Activated naive CD8-positive, alpha-beta T cell treated with anti-CD3 and anti-CD28 coated beads, Interleukin-2, amount 10 ng/mL, durations not matched to agents 7 days and 5 days (primary cell): Measurements from ENCODE around the gene GRIN2A. TPM values are rescaled to one million over a fixed set of nuclear protein-coding genes. Genes with fewer than 3 reads are reported as not detected.

Experiments
- ATAC-seq: fragments of 150-1000 bp; cut with Tn5 transposase; one replicate; pipeline ENCODE4 v1.10.0; 2021; ENCODE audit warnings: low read depth, moderate library complexity
- POLR2A ChIA-PET: fragments of 350-600 bp; sonication (Branson Sonifier 250); formaldehyde crosslinking; loops from one replicate; lab custom pipeline; 2021; ENCODE audit warnings: antibody characterized with exemption; lab: Charles Lee
- DNase-seq: peaks from one replicate; pipeline ENCODE4 v3.0.0; 2021
- H3K27ac Mint-ChIP-seq: one replicate; pipeline ENCODE4 v1.8.0; 2022; ENCODE audit warnings: mild to moderate bottlenecking, mixed read lengths
- H3K27me3 Mint-ChIP-seq: one replicate; pipeline ENCODE4 v1.8.0; 2022; ENCODE audit warnings: mild to moderate bottlenecking, moderate library complexity, mixed read lengths
- H3K36me3 Mint-ChIP-seq: one replicate; pipeline ENCODE4 v1.8.0; 2021; ENCODE audit warnings: mild to moderate bottlenecking, mixed read lengths
- H3K4me1 Mint-ChIP-seq: one replicate; pipeline ENCODE4 v1.8.0; 2021; ENCODE audit warnings: mixed read lengths
- H3K4me3 Mint-ChIP-seq: one replicate; pipeline ENCODE4 v1.8.0; 2022; ENCODE audit warnings: mild to moderate bottlenecking, moderate library complexity, mixed read lengths
- H3K9me3 Mint-ChIP-seq: one replicate; pipeline ENCODE4 v1.8.0; 2021; ENCODE audit warnings: mixed read lengths
- total RNA-seq, 2 experiments: library from RNA; stranded (reverse); gene quantifications; one replicate each; pipeline ENCODE4 v1.2.3, GENCODE V29; 2021

GRIN2A gene
- total RNA-seq, 2 experiments from 2014 or later, result not detected

- Mint-ChIP-seq H3K36me3 (no peaks in the 10 kb centered on the region), H3K4me1 (no peaks in the 10 kb centered on the region), H3K9me3 (peaks cover 4% of the 10 kb centered on the region), H3K27me3 (no peaks in the 10 kb centered on the region), H3K4me3 (no peak overlapping the region), H3K27ac (no peak overlapping the region)
- POLR2A ChIA-PET, result no interaction called here
- ATAC-seq, result no peak
- no peak for DNase-seq
These were observed 388.6 kb downstream of the GRIN2A start for GRCh38 chr16:9793623-9794022.

GRCh38 chr16:9791556-9791955 lies 390.7 kb downstream of the GRIN2A start:
- Mint-ChIP-seq H3K9me3 (peaks cover 6% of the 10 kb centered on the region), H3K27ac (no peak overlapping the region), H3K4me3 (no peak overlapping the region), H3K27me3 (no peaks in the 10 kb centered on the region), H3K36me3 (no peaks in the 10 kb centered on the region), H3K4me1 (no peaks in the 10 kb centered on the region)
- DNase-seq, result no peak
- ATAC-seq, result no peak
- POLR2A ChIA-PET, result no interaction called here

- Mint-ChIP-seq H3K36me3 (no peaks in the 10 kb centered on the region), H3K4me3 (no peak overlapping the region), H3K4me1 (no peaks in the 10 kb centered on the region), H3K9me3 (peaks cover 6% of the 10 kb centered on the region), H3K27ac (no peak overlapping the region), H3K27me3 (no peaks in the 10 kb centered on the region)
- DNase-seq (no peak), ATAC-seq (no peak)
- POLR2A ChIA-PET, result no interaction called here
These were observed 392.0 kb downstream of the GRIN2A start for GRCh38 chr16:9790199-9790598.

- peaks cover 1% of the 10 kb centered on the region for H3K9me3 Mint-ChIP-seq
- DNase-seq, result no peak
- no peak overlapping the region for H3K27ac Mint-ChIP-seq
- H3K4me3 Mint-ChIP-seq, result no peak overlapping the region
- H3K36me3 Mint-ChIP-seq, result no peaks in the 10 kb centered on the region
- ATAC-seq, result no peak
- H3K27me3 Mint-ChIP-seq, result no peaks in the 10 kb centered on the region
- no peaks in the 10 kb centered on the region for H3K4me1 Mint-ChIP-seq
- POLR2A ChIA-PET, result no interaction called here
These were observed 394.5 kb downstream of the GRIN2A start for GRCh38 chr16:9787717-9788116.

- POLR2A ChIA-PET, result no interaction called here
- Mint-ChIP-seq H3K9me3 (peaks cover 3% of the 10 kb centered on the region), H3K4me3 (no peak overlapping the region), H3K36me3 (no peaks in the 10 kb centered on the region), H3K4me1 (no peaks in the 10 kb centered on the region), H3K27me3 (no peaks in the 10 kb centered on the region), H3K27ac (no peak overlapping the region)
- no peak for DNase-seq
- ATAC-seq, result no peak
These were observed 401.4 kb downstream of the GRIN2A start for GRCh38 chr16:9780831-9781230.

GRCh38 chr16:9778849-9779248 lies 403.4 kb downstream of the GRIN2A start:
- no peak for ATAC-seq
- H3K27ac Mint-ChIP-seq, result no peak overlapping the region

GRCh38 chr16:9775998-9776397 lies 406.2 kb downstream of the GRIN2A start:
- no peak overlapping the region for H3K27ac Mint-ChIP-seq
- no peaks in the 10 kb centered on the region for H3K36me3 Mint-ChIP-seq
- POLR2A ChIA-PET, result no interaction called here
- no peaks in the 10 kb centered on the region for H3K27me3 Mint-ChIP-seq
- H3K4me1 Mint-ChIP-seq, result no peaks in the 10 kb centered on the region
- DNase-seq (no peak), ATAC-seq (no peak)
- no peak overlapping the region for H3K4me3 Mint-ChIP-seq
- H3K9me3 Mint-ChIP-seq, result peaks cover 3% of the 10 kb centered on the region

More at GRCh38 chr16:9778849-9779248, 403.4 kb downstream of the GRIN2A start:
- Mint-ChIP-seq H3K36me3 (no peaks in the 10 kb centered on the region), H3K4me1 (no peaks in the 10 kb centered on the region), H3K27me3 (no peaks in the 10 kb centered on the region), H3K4me3 (no peak overlapping the region), H3K9me3 (peaks cover 3% of the 10 kb centered on the region)
- POLR2A ChIA-PET, result no interaction called here
- no peak for DNase-seq

- H3K4me1 Mint-ChIP-seq, result no peaks in the 10 kb centered on the region
- H3K36me3 Mint-ChIP-seq, result no peaks in the 10 kb centered on the region
These were observed 408.9 kb downstream of the GRIN2A start for GRCh38 chr16:9773289-9773688.

GRCh38 chr16:9772526-9773225 lies 409.6 kb downstream of the GRIN2A start:
- POLR2A ChIA-PET, result no interaction called here
- H3K27ac Mint-ChIP-seq, result no peak overlapping the region
- ATAC-seq, result no peak
- no peaks in the 10 kb centered on the region for H3K36me3 Mint-ChIP-seq
- no peak for DNase-seq
- no peaks in the 10 kb centered on the region for H3K27me3 Mint-ChIP-seq
- no peaks in the 10 kb centered on the region for H3K4me1 Mint-ChIP-seq
- no peak overlapping the region for H3K4me3 Mint-ChIP-seq
- H3K9me3 Mint-ChIP-seq, result no peaks in the 10 kb centered on the region

More at GRCh38 chr16:9773289-9773688, 408.9 kb downstream of the GRIN2A start:
- Mint-ChIP-seq H3K27me3 (no peaks in the 10 kb centered on the region), H3K4me3 (no peak overlapping the region), H3K27ac (no peak overlapping the region), H3K9me3 (no peaks in the 10 kb centered on the region)
- POLR2A ChIA-PET, result no interaction called here
- DNase-seq (no peak), ATAC-seq (no peak)

GRCh38 chr16:9766891-9767290 lies 415.3 kb downstream of the GRIN2A start:
- H3K4me3 Mint-ChIP-seq, result no peak overlapping the region
- POLR2A ChIA-PET, result no interaction called here
- H3K4me1 Mint-ChIP-seq, result no peaks in the 10 kb centered on the region
- H3K36me3 Mint-ChIP-seq, result no peaks in the 10 kb centered on the region
- no peaks in the 10 kb centered on the region for H3K9me3 Mint-ChIP-seq
- H3K27me3 Mint-ChIP-seq, result no peaks in the 10 kb centered on the region
- H3K27ac Mint-ChIP-seq, result no peak overlapping the region
- ATAC-seq (no peak), DNase-seq (no peak)

- no peaks in the 10 kb centered on the region for H3K4me1 Mint-ChIP-seq
- POLR2A ChIA-PET, result no interaction called here
- H3K27ac Mint-ChIP-seq, result no peak overlapping the region
- peaks cover 2% of the 10 kb centered on the region for H3K9me3 Mint-ChIP-seq
- H3K36me3 Mint-ChIP-seq, result no peaks in the 10 kb centered on the region
- H3K27me3 Mint-ChIP-seq, result no peaks in the 10 kb centered on the region
- no peak for DNase-seq
- ATAC-seq, result no peak
- no peak overlapping the region for H3K4me3 Mint-ChIP-seq
These were observed 418.7 kb downstream of the GRIN2A start for GRCh38 chr16:9763505-9763904.

GRCh38 chr16:9761870-9762269 lies 420.4 kb downstream of the GRIN2A start:
- H3K27me3 Mint-ChIP-seq, result no peaks in the 10 kb centered on the region
- ATAC-seq (no peak), DNase-seq (no peak)
- H3K27ac Mint-ChIP-seq, result no peak overlapping the region
- POLR2A ChIA-PET, result no interaction called here
- peaks cover 2% of the 10 kb centered on the region for H3K9me3 Mint-ChIP-seq
- no peaks in the 10 kb centered on the region for H3K36me3 Mint-ChIP-seq
- H3K4me1 Mint-ChIP-seq, result no peaks in the 10 kb centered on the region
- no peak overlapping the region for H3K4me3 Mint-ChIP-seq

- Mint-ChIP-seq H3K4me1 (no peaks in the 10 kb centered on the region), H3K27ac (no peak overlapping the region), H3K36me3 (no peaks in the 10 kb centered on the region), H3K27me3 (no peaks in the 10 kb centered on the region), H3K9me3 (peaks cover 2% of the 10 kb centered on the region), H3K4me3 (no peak overlapping the region)
- POLR2A ChIA-PET, result no interaction called here
- ATAC-seq, result no peak
- no peak for DNase-seq
These were observed 424.5 kb downstream of the GRIN2A start for GRCh38 chr16:9757687-9758086.

GRCh38 chr16:9756434-9756833 lies 425.8 kb downstream of the GRIN2A start:
- ATAC-seq (no peak), DNase-seq (no peak)
- POLR2A ChIA-PET, result no interaction called here
- Mint-ChIP-seq H3K27me3 (no peaks in the 10 kb centered on the region), H3K4me3 (no peak overlapping the region), H3K4me1 (no peaks in the 10 kb centered on the region), H3K9me3 (peaks cover 4% of the 10 kb centered on the region), H3K36me3 (no peaks in the 10 kb centered on the region), H3K27ac (no peak overlapping the region)
